Measurements from ENCODE around the gene EPM2AIP1.
"Not testable (repeated sequence)": the region's sequence is repeated elsewhere in the genome, so short reads cannot be mapped to it uniquely, and the experiment has no call there.

The EPM2AIP1 gene

DNA sequence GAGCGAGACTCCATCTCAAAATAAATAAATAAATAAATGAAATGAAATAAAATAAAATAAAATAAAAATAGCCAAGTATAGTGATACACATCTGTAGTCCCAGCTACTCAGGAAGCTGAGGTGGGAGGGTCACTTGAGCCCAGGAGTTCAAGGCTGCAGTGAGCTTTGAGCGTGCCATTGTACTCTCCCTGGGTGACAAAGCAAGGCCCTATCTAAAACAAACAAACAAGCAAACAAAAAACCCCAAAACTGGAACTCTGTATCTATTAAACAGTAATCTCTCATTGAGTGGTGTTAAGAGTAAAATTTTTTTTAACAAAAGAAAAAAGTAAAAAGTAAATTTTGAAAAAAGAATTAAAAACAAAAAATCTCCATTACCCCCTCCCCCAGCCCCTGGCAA is 20.8 kb downstream of the EPM2AIP1 start:
- ATAC-seq (no peak), DNase-seq (no peak)
- Mint-ChIP-seq H3K4me1 (peaks cover 22% of the 10 kb centered on the region), H3K4me3 (no peak overlapping the region), H3K27me3 (no peaks in the 10 kb centered on the region), H3K27ac (no peak overlapping the region), H3K9me3 (no peaks in the 10 kb centered on the region), H3K36me3 (ENCODE audit: low read depth) (peaks cover 6% of the 10 kb centered on the region)

DNA sequence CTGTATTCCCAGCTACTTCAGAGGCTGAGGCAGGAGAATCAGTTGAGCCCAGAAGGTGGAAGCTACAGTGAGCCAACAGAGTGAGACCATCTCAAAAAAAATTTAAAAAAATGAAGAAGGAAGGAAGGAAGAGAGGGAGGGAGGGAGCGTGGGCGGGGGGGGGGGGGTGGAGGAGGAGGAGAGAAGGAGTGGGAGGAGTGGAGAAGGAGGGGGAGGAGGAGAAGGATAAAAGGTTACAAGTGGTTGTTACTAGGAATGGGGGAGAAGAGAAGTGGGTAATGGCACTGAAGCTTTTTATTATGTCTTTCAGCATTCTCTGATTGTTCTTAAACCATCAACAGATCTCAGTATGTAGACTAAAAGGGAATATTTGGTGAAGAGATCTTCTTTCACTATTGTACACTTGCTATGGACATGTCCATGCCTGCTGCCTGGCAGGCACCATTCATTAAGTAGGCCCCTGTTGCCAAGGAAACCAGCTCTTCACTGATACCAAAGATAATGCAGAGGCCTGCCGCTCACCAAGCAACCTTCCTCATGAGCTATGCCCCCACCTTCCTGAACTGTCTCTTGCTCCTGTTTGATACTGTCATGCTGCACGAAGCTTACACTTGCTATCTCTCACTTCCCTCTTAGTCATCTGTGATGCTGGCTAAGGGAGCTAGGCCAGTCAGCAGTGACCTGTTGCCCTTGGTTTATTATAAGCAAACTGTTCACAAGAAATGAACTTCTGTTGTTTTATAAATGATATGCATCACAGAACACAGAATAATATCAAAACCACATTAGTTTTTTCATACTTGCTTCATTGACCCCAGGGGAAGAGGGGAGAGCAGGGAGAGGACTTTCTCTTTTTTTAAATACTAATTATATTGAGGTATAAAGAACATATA is 23.1 kb downstream of the EPM2AIP1 start:
- Mint-ChIP-seq H3K27ac (peak overlapping the region; percentile 53), H3K4me1 (peaks cover 22% of the 10 kb centered on the region), H3K9me3 (no peaks in the 10 kb centered on the region), H3K4me3 (no peak overlapping the region), H3K27me3 (no peaks in the 10 kb centered on the region), H3K36me3 (ENCODE audit: low read depth) (peaks cover 2% of the 10 kb centered on the region)
- peak; percentile 100 for ATAC-seq
- peak; percentile 41 for DNase-seq

DNA sequence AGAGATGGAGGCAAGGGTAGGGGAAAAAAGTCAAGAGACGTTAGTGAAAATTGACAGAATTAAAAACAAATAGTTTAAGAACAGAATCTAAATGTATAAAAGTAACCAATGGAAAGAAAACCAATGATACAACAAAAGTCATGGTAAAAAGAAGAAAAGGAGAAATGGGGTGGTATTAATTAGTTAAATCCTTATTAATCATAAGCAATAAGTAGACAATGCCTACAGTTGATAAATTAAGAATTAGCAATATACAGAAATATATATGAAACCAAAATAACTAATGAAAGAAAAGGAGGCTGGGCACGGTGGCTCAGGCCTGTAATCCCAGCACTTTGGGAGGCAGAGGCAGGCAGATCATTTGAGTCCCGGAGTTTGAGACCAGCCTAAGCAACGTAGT is 23.8 kb downstream of the EPM2AIP1 start:
- peaks cover 22% of the 10 kb centered on the region for H3K4me1 Mint-ChIP-seq
- ATAC-seq (no peak), DNase-seq (no peak)
- peaks cover 2% of the 10 kb centered on the region for H3K36me3 Mint-ChIP-seq (ENCODE audit: low read depth)
- no peaks in the 10 kb centered on the region for H3K27me3 Mint-ChIP-seq
- H3K9me3 Mint-ChIP-seq: no peaks in the 10 kb centered on the region
- no peak overlapping the region for H3K4me3 Mint-ChIP-seq
- peak overlapping the region; percentile 53 for H3K27ac Mint-ChIP-seq

DNA sequence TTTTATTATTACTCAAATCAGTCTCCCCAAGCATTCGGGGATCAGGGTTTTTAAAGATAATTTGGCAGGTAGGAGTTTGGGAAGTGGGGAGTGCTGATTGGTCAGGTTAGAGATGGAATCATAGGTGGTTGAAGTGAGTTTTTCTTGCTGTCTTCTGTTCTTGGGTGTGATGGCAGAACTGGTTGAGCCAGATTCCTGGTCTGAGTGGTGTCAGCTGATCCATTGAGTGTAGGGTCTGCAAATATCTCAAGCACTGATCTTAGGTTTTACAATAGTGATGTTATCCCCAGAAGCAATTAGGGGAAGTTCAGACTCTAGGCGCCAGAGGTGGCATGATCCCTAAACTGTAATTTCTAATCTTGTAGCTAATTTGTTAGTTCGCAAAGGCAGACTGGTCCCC is 27.5 kb downstream of the EPM2AIP1 start:
- H3K9me3 Mint-ChIP-seq: no peaks in the 10 kb centered on the region

DNA sequence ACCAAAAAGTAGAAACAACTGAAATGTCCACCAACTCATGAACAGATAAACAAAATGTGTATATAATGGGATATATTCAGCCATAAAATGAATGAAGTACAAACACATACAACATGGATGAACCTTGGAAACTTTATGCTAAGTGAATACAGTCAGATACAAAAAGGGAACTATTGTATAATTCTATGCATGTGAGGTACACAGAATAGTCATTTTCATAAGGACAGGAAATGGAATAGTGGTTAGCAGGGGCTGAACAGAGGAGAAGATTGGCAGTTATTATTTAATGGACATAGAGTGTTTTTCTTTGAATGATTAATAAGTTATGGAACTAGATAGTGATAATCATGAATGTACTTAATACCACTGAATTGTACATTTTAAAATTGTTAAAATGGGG is 28.1 kb downstream of the EPM2AIP1 start:
- H3K4me1 Mint-ChIP-seq: peaks cover 10% of the 10 kb centered on the region
- no peak overlapping the region for H3K27ac Mint-ChIP-seq
- H3K4me3 Mint-ChIP-seq: no peak overlapping the region
- DNase-seq: no peak
- ATAC-seq: no peak
- no peaks in the 10 kb centered on the region for H3K27me3 Mint-ChIP-seq
- H3K9me3 Mint-ChIP-seq: no peaks in the 10 kb centered on the region
- H3K36me3 Mint-ChIP-seq (ENCODE audit: low read depth): no peaks in the 10 kb centered on the region

More for the DNA sequence above, 27.5 kb downstream of the EPM2AIP1 start:
- H3K4me1 Mint-ChIP-seq: peaks cover 14% of the 10 kb centered on the region
- no peaks in the 10 kb centered on the region for H3K27me3 Mint-ChIP-seq
- DNase-seq (no peak), ATAC-seq (no peak)
- H3K36me3 Mint-ChIP-seq (ENCODE audit: low read depth): no peaks in the 10 kb centered on the region
- H3K27ac Mint-ChIP-seq: no peak overlapping the region
- no peak overlapping the region for H3K4me3 Mint-ChIP-seq

DNA sequence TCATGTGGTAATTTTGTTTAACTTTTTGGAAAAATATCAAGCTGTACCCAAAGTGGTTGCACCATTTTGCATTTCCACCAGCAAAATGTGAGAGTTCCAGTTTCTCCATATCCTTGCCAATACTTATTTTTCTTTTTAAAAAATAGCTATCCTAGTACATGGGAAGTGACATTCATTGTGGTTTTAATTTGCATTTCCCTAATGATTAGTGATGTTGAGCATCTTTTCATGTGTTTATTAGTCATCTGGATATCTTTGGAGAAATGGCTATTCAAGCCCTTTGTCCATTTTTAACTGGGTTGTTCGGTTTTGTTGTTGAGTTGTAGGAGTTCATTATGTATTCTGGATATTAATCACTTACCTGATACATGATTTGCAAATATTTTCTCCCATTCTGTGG is 28.6 kb downstream of the EPM2AIP1 start:
- ATAC-seq: no peak
- no peaks in the 10 kb centered on the region for H3K9me3 Mint-ChIP-seq
- peaks cover 6% of the 10 kb centered on the region for H3K4me1 Mint-ChIP-seq

DNA sequence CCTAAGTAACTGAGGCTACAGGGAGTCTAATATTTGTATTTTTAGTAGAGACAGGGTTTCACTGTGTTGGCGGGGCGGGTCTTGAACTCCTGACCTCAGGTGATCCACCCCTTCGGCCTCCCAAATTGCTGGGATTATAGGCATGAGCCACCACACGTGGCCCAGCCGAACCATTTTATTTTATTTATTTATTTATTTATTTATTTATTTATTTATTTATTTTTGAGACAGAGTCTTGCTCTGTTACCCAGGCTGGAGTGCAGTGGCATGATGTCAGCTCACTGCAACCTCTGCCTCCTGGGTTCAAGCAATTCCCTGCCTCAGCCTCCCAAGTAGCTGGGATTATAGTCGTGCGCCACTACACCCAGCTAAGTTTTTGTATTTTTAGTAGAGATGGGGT is 29.9 kb downstream of the EPM2AIP1 start:
- not testable (repeated sequence) for H3K9me3 Mint-ChIP-seq; DNase-seq; H3K4me3 Mint-ChIP-seq; ATAC-seq; H3K27ac Mint-ChIP-seq; H3K36me3 Mint-ChIP-seq (ENCODE audit: low read depth); H3K27me3 Mint-ChIP-seq
- peaks cover 10% of the 10 kb centered on the region for H3K4me1 Mint-ChIP-seq

More for the DNA sequence above, 28.6 kb downstream of the EPM2AIP1 start:
- no peak for DNase-seq
- no peaks in the 10 kb centered on the region for H3K27me3 Mint-ChIP-seq
- no peak overlapping the region for H3K27ac Mint-ChIP-seq
- H3K36me3 Mint-ChIP-seq (ENCODE audit: low read depth): no peaks in the 10 kb centered on the region
- H3K4me3 Mint-ChIP-seq: no peak overlapping the region

DNA sequence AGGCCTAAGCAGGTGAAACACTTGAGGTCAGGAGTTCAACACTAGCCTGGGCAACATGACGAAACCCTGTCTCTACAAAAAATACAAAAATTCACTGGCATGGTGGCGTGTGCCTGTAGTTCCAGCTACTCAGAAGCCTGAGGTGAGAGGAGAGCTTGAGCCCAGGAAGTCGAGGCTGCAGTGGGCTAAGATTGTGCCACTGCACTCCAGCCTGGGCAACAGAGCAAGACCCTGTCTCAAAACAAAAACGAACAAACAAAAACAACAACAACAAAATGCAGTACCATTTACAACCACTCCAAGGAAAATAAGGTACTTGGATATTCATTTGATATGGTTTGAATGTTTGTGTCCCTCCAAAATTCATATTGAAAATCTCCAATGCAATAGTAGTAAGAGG is 32.4 kb downstream of the EPM2AIP1 start:
- Mint-ChIP-seq H3K4me3 (no peak overlapping the region), H3K27ac (no peak overlapping the region), H3K9me3 (no peaks in the 10 kb centered on the region), H3K36me3 (ENCODE audit: low read depth) (no peaks in the 10 kb centered on the region), H3K4me1 (peaks cover 28% of the 10 kb centered on the region), H3K27me3 (no peaks in the 10 kb centered on the region)
- ATAC-seq (no peak), DNase-seq (no peak)

DNA sequence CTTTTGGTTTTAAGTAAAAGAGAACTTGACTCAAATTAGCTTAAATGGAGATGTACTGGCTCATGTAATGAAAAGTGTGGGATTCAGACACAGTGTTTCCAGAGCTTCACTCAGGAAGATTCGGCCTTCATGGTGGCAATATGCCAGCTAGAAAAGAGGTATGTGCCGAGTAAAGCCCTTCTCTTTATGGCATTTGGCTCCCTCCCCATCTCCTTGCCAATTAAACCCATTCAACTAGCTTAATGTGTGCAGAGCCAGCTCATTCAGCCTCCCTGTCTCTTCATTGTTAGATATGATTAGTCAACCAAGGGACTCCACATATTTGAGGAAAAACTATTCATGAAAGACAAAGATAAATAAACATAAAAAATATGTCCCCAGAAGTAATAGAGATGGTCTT is 33.1 kb downstream of the EPM2AIP1 start:
- ATAC-seq (no peak), DNase-seq (no peak)
- H3K4me1 Mint-ChIP-seq: peaks cover 28% of the 10 kb centered on the region
- no peak overlapping the region for H3K27ac Mint-ChIP-seq
- no peaks in the 10 kb centered on the region for H3K27me3 Mint-ChIP-seq
- H3K36me3 Mint-ChIP-seq (ENCODE audit: low read depth): no peaks in the 10 kb centered on the region
- no peak overlapping the region for H3K4me3 Mint-ChIP-seq
- no peaks in the 10 kb centered on the region for H3K9me3 Mint-ChIP-seq

DNA sequence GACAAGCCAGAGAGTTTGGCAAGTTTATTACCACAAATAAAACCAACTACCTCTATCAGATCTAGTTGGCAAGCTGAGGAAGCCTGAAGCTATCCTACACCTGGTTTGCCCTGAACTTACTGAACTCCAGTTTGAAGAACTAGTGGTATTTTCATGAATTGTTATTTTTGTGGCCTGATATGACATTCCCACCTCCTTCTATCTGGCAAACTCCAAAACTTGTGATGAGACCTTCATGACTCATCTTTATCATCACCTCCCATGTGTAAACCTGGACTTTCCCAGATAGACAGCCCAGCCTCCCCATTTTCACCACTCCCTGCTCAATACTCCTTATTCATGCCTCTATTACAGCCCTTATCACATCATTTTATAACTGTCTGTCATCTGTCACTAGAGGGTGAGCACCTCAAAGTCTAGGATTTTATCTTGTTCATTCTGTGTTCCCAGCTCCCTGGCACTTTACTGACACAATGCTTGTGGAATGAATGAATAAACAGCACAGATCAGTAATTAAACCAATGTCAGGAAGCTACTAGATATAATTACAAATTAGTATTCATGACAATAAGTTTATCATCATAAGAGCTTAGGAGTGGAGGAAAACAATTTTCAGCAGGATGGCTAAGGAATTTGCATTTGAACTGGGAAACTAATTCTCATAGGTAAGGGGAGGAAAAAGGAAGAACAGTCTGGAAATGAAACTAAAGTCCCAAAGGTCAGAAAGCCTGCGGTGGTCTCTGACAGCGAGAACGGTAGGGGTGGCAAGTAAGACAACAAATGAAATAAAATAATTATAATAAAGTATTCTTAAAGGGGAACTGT is 34.9 kb downstream of the EPM2AIP1 start:
- peak overlapping the region; percentile 34 for H3K27ac Mint-ChIP-seq
- H3K4me3 Mint-ChIP-seq: peak overlapping the region; percentile 12
- H3K4me1 Mint-ChIP-seq: peaks cover 28% of the 10 kb centered on the region
- H3K9me3 Mint-ChIP-seq: no peaks in the 10 kb centered on the region
- H3K36me3 Mint-ChIP-seq (ENCODE audit: low read depth): no peaks in the 10 kb centered on the region
- H3K27me3 Mint-ChIP-seq: no peaks in the 10 kb centered on the region
- DNase-seq (peak; percentile 15), ATAC-seq (peak; percentile 60)

DNA sequence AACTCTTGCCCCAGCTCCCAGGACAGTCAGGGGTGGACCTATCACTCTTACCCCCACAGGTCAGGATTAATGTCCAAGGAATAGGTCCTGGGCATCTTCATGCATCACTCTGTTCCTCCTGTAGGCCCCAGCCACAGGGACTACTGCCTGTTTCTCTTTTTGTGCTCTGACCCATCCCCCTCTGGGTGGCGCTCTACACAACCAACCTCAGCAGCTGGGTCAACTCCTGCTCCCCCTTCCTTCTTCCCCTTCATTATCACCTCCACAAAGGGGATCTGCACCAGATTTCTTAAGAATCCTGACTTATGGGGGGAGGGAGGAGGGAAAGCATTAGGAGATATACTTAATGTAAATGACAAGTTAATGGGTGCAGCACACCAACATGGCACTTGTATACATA is 35.9 kb downstream of the EPM2AIP1 start:
- Mint-ChIP-seq H3K4me1 (peaks cover 28% of the 10 kb centered on the region), H3K4me3 (no peak overlapping the region), H3K27ac (no peak overlapping the region), H3K9me3 (no peaks in the 10 kb centered on the region), H3K27me3 (no peaks in the 10 kb centered on the region), H3K36me3 (ENCODE audit: low read depth) (no peaks in the 10 kb centered on the region)
- no peak for DNase-seq
- ATAC-seq: no peak

DNA sequence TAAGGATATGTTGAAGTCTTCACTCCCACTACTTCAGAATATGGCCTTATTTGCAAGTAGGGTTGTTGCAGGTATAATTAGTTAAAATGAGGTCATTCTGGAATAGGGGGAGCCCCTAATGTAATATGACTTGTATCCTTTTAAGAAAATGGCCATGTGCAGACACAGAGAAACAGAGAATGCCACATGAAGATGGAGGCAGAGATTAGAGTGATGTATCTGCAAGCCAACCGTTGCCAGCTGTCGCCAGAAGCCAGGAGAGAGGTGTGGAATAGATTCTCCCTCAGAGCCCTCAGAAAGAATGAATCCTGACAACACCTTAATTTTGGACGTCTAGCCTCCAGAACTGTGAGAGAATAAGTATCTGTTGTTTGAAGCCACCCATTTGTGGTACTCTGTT is 36.8 kb downstream of the EPM2AIP1 start:
- Mint-ChIP-seq H3K36me3 (ENCODE audit: low read depth) (no peaks in the 10 kb centered on the region), H3K4me1 (peaks cover 28% of the 10 kb centered on the region), H3K27ac (no peak overlapping the region), H3K4me3 (no peak overlapping the region), H3K27me3 (no peaks in the 10 kb centered on the region), H3K9me3 (no peaks in the 10 kb centered on the region)
- DNase-seq (no peak), ATAC-seq (no peak)

DNA sequence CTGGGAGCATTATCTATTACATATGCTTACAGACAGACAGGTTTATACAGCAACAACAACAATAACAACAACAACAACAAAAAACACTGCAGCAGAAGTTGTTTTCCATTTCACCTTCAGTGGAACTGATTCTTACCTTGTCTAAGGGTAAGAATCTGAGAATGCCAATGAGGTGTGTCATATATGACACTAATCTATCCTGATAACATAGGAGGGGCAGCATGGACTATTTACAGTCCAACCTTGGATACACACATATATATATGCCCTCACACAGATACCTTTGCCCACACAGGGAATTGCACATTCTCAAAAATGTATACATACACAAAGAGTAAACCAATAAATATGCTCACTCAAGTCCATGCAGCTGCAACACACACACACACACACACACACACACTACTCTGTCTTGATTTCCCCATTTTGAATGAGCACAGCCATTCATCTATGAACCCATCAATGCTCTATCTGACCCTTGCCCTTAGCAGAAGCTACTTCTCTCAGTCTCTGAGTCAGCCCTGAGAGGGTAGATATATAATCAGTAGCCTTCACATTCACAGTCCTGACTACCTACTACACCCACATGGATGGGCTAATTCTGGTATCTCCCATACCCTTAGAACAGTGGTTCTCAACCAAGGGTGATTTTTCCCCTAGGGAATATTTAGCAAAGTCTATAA is 38.3 kb downstream of the EPM2AIP1 start:
- no peak for DNase-seq
- peaks cover 28% of the 10 kb centered on the region for H3K4me1 Mint-ChIP-seq
- no peaks in the 10 kb centered on the region for H3K27me3 Mint-ChIP-seq
- H3K9me3 Mint-ChIP-seq: no peaks in the 10 kb centered on the region
- no peak overlapping the region for H3K4me3 Mint-ChIP-seq
- ATAC-seq: no peak
- no peaks in the 10 kb centered on the region for H3K36me3 Mint-ChIP-seq (ENCODE audit: low read depth)
- H3K27ac Mint-ChIP-seq: no peak overlapping the region

DNA sequence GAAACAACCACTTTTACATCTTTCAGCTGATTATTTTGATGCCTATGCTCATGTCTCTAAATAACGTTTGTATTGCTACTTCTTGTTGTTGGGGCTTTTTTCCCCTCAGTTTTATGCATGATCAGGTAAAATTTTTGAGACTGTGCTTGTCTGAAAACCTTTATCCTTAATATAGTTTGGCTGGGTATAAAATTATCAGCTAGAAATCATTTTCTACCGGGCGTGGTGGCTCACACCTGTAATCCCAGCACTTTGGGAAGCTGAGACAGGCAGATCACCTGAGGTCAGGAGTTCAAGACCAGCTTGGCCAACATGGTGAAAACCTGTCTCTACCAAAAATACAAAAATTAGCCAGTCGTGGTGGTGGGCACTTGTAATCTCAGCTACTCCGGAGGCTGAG is 45.1 kb downstream of the EPM2AIP1 start:
- peaks cover 11% of the 10 kb centered on the region for H3K4me1 Mint-ChIP-seq
- not testable (repeated sequence) for H3K27ac Mint-ChIP-seq, H3K4me3 Mint-ChIP-seq, H3K27me3 Mint-ChIP-seq, ATAC-seq, DNase-seq
- peaks cover 11% of the 10 kb centered on the region for H3K36me3 Mint-ChIP-seq (ENCODE audit: low read depth)
- peaks cover 19% of the 10 kb centered on the region for H3K9me3 Mint-ChIP-seq
